ENCODE data around the gene RAX2.

DNA sequence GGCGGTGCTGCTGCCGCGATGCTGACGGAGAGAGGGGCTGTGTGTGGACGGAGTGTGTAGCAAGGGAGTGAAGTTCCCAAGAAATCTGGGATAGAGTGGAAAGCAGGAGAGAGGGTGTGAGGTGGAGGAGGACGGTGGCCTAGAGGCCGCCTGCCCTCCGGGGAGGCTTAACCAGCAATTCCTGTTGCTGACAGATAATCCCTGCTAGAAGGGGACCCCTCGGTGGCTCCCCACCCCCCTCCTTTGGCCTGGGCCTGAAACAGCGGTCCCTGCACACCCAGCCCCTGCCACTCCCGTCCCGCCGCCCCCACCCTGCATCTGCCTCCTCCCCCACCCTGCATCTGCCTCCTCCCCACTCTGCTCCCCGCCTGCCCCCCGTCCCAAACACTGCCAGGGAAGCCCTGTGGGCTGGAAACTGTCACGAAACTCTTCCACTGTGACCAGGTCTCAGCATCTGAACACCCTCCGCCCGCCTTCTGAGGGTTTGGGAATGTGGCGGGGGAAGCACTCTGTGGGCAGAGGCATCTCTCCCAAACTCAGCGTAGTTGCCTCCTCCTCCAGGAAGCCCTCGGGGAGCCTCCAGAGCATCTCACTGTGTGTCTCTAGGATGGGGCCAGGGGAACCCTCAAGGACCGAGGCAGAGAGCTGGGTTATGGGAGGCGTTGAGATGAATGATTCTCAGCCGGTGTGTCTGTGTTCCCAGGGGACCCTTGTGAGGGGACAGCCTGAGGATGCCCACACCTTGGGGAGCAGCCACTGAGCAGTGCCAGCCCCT lies 31.3 kb upstream of the RAX2 start:
- TF ChIP-seq POLR2A (IDR thresholded peaks at IDR 0.05) = no peak
- TF ChIP-seq, protein P1, sequence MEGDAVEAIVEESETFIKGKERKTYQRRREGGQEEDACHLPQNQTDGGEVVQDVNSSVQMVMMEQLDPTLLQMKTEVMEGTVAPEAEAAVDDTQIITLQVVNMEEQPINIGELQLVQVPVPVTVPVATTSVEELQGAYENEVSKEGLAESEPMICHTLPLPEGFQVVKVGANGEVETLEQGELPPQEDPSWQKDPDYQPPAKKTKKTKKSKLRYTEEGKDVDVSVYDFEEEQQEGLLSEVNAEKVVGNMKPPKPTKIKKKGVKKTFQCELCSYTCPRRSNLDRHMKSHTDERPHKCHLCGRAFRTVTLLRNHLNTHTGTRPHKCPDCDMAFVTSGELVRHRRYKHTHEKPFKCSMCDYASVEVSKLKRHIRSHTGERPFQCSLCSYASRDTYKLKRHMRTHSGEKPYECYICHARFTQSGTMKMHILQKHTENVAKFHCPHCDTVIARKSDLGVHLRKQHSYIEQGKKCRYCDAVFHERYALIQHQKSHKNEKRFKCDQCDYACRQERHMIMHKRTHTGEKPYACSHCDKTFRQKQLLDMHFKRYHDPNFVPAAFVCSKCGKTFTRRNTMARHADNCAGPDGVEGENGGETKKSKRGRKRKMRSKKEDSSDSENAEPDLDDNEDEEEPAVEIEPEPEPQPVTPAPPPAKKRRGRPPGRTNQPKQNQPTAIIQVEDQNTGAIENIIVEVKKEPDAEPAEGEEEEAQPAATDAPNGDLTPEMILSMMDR (IDR thresholded peaks at IDR 0.05) = no peak

Measured in thyroid gland (tissue), 4 donors.